Vagina (tissue), 2 donors: ENCODE data around the gene AMPD3.

ENCODE experiments used
- POLR2A ChIP-seq, 2 donors: fragments of 450-650 bp; IDR thresholded peaks; one replicate each; pipeline ENCODE4 v1.6.1; 2017; ENCODE audit warnings: antibody characterized with exemption in 2 of 2, mild to moderate bottlenecking in 2 of 2, moderate library complexity in 2 of 2
- TF ChIP-seq, protein P1 (sequence below), 3 experiments: fragments of 450-650 bp in 2 of 3; fragments of 200-600 bp in 1 of 3; sonication (generic) in 1 of 3; IDR thresholded peaks; one replicate each; pipeline ENCODE4 v1.5.1; 2017 to 2019; ENCODE audit warnings: antibody characterized with exemption in 3 of 3, mild to moderate bottlenecking in 2 of 3, moderate library complexity in 2 of 3

DNA sequence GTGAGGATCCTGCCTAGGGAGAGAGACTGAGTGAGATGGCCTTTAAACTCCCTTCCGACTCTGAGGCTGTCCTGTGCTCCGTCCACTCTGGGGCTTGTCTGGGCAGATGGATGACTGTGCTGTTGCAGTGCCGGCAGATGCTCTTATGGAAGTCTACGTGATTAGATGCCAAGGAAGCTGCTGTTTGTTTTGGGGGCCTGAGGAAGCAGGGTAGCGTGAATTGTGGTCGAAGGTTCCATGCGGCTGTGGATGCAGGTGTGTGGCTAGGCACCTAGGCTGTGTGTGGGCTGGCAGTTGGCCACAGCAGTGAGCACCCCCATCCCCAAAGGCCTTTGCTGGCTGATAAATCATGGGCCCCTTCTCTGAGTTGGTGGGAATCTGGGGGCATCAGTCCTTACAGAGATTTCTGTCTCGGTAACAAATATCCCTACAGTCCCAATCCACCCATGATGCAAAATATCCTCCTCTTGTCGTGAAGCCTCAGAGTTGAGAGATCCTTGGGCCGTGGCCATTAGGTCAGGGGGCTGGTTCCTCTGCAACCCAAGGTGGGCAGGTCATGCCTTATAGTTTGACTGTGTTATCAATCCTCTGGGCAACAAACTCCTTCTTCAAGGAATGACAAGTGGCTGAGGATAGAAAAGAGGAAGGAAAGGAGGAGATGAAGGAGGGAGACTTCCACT lies 31.2 kb downstream of the AMPD3 start:
- no peak for TF ChIP-seq POLR2A (IDR thresholded peaks at IDR 0.05)
- TF ChIP-seq, protein P1, sequence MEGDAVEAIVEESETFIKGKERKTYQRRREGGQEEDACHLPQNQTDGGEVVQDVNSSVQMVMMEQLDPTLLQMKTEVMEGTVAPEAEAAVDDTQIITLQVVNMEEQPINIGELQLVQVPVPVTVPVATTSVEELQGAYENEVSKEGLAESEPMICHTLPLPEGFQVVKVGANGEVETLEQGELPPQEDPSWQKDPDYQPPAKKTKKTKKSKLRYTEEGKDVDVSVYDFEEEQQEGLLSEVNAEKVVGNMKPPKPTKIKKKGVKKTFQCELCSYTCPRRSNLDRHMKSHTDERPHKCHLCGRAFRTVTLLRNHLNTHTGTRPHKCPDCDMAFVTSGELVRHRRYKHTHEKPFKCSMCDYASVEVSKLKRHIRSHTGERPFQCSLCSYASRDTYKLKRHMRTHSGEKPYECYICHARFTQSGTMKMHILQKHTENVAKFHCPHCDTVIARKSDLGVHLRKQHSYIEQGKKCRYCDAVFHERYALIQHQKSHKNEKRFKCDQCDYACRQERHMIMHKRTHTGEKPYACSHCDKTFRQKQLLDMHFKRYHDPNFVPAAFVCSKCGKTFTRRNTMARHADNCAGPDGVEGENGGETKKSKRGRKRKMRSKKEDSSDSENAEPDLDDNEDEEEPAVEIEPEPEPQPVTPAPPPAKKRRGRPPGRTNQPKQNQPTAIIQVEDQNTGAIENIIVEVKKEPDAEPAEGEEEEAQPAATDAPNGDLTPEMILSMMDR (IDR thresholded peaks at IDR 0.05): no peak
